Measurements from ENCODE around the gene FLVCR2.

Gene FLVCR2

GRCh38 chr14:75545907-75546306, 32.5 kb upstream of the FLVCR2 start:
- CTCF ChIA-PET = interaction anchor here (1.4 kb wide), 1 partner anchor 31 kb away, joined by 3 read pairs; no protein-coding TSS in a partner anchor
- POLR2A ChIA-PET = no interaction called here

GRCh38 chr14:75547552-75548250, 30.7 kb upstream of the FLVCR2 start:
- CTCF ChIA-PET = interaction anchor here (0.9 to 3.6 kb wide), 2 partner anchors 13 to 28 kb away, joined by 4 to 20 read pairs; no protein-coding TSS in a partner anchor
- Histone ChIP-seq H3K36me3 (ENCODE audit: control insufficient read depth in 2 of 2, insufficient read depth in 1 of 2, low read length in 2 of 2) (no peaks in the 10 kb centered on the region), H3K4me3 (ENCODE audit: low read depth, low read length) (no peak overlapping the region), H3K4me1 (ENCODE audit: control insufficient read depth, insufficient read depth, low read length) (no peaks in the 10 kb centered on the region), H3K9me3 (ENCODE audit: control insufficient read depth, insufficient read depth, low read depth, low read length) (no peaks in the 10 kb centered on the region), H3K27ac (ENCODE audit: extremely low read depth, low read depth, low read length) (no peak overlapping the region)
- TF ChIP-seq PRDM1 (tag by site-specific recombination; IDR thresholded peaks at IDR 0.05) (no peak), HOXC10 (CRISPR knock-in tag; IDR thresholded peaks at IDR 0.05) (no peak), ATF2 (tag by site-specific recombination; IDR thresholded peaks at IDR 0.05; ENCODE audit: low read depth) (no peak), ZNF514 (tag by site-specific recombination; IDR thresholded peaks at IDR 0.05) (no peak), KLF9 (tag by site-specific recombination; IDR thresholded peaks at IDR 0.05; ENCODE audit: low read depth) (no peak), KLF8 (tag by site-specific recombination; IDR thresholded peaks at IDR 0.05) (no peak), ZXDB (tag by site-specific recombination; IDR thresholded peaks at IDR 0.05) (no peak), ZNF114 (tag by site-specific recombination; IDR thresholded peaks at IDR 0.05) (no peak), ZNF747 (tag by site-specific recombination; IDR thresholded peaks at IDR 0.05) (no peak), ZNF571 (tag by site-specific recombination; IDR thresholded peaks at IDR 0.05) (no peak), ZNF629 (tag by site-specific recombination; IDR thresholded peaks at IDR 0.05) (no peak), ZBTB1 (tag by site-specific recombination; IDR thresholded peaks at IDR 0.05) (no peak), ZNF521 (tag by site-specific recombination; IDR thresholded peaks at IDR 0.05) (no peak), OSR2 (tag by site-specific recombination; IDR thresholded peaks at IDR 0.05) (no peak), ZSCAN23 (tag by site-specific recombination; IDR thresholded peaks at IDR 0.05) (no peak)
- POLR2A ChIA-PET = no interaction called here

More at GRCh38 chr14:75545907-75546306, 32.5 kb upstream of the FLVCR2 start:
- TF ChIP-seq ZNF174 (tag by site-specific recombination; IDR thresholded peaks at IDR 0.05) (no peak), REPIN1 (tag by site-specific recombination; IDR thresholded peaks at IDR 0.05; ENCODE audit: low read depth) (no peak), INSM2 (tag by site-specific recombination; IDR thresholded peaks at IDR 0.05) (no peak), ZNF350 (tag by site-specific recombination; IDR thresholded peaks at IDR 0.05) (no peak), ZNF138 (tag by site-specific recombination; IDR thresholded peaks at IDR 0.05; ENCODE audit: borderline replicate concordance) (no peak), ZNF335 (tag by site-specific recombination; conservative IDR thresholded peaks at IDR 0.05) (no peak), ZNF23 (tag by site-specific recombination; IDR thresholded peaks at IDR 0.05; ENCODE audit: borderline replicate concordance) (no peak)
- H3K4me1 ChIP-seq (ENCODE audit: control insufficient read depth, insufficient read depth, low read length) = no peaks in the 10 kb centered on the region
- H3K27ac ChIP-seq (ENCODE audit: extremely low read depth, low read depth, low read length) = no peak overlapping the region
- H3K4me3 ChIP-seq (ENCODE audit: low read depth, low read length) = no peak overlapping the region
- H3K9me3 ChIP-seq (ENCODE audit: control insufficient read depth, insufficient read depth, low read depth, low read length) = no peaks in the 10 kb centered on the region
- H3K36me3 ChIP-seq (ENCODE audit: control insufficient read depth in 2 of 2, insufficient read depth in 1 of 2, low read length in 2 of 2) = no peaks in the 10 kb centered on the region

Measured in HEK293 (cell line).